Esophagus squamous epithelium (tissue), 5 donors: ENCODE measurements around the gene CCDC106. TPM values are rescaled to one million over a fixed set of nuclear protein-coding genes. Genes with fewer than 3 reads are reported as not detected.

Source experiments
- DNase-seq: peaks from one replicate; lab custom pipeline; 2025; lab: John Stamatoyannopoulos, UW
- H3K27ac ChIP-seq, 4 donors: fragments of 200-600 bp; sonication (generic); one replicate each; pipeline ENCODE4 v1.5.1; 2016 to 2019; ENCODE audit warnings: mild to moderate bottlenecking in 1 of 4
- H3K27me3 ChIP-seq, 4 donors: fragments of 200-600 bp; sonication (generic); 1 replicate in 3 of 4; 2 replicates in 1 of 4; pipeline versions ENCODE4 v1.5.1 to v1.6.0; 2017 to 2021; ENCODE audit warnings: antibody characterized with exemption in 1 of 4
- H3K36me3 ChIP-seq, 3 donors: fragments of 200-600 bp; sonication (generic); one replicate each; pipeline ENCODE4 v1.5.1; 2016 to 2019
- H3K4me1 ChIP-seq, 3 donors: fragments of 200-600 bp; sonication (generic); one replicate each; pipeline ENCODE4 v1.5.1; 2017 to 2019
- H3K4me3 ChIP-seq, 4 donors: fragments of 200-600 bp; sonication (generic); 1 replicate in 3 of 4; 2 replicates in 1 of 4; pipeline ENCODE4 v1.5.1; 2016 to 2019; ENCODE audit warnings: mild to moderate bottlenecking in 2 of 4, moderate library complexity in 1 of 4
- H3K9me3 ChIP-seq, 3 donors: fragments of 200-600 bp; sonication (generic); one replicate each; pipeline ENCODE4 v1.5.1; 2016 to 2019
- POLR2A ChIP-seq, 4 donors: fragments of 450-650 bp; IDR thresholded peaks; one replicate each; pipeline ENCODE4 v1.6.1; 2017; ENCODE audit warnings: antibody characterized with exemption in 4 of 4, mild to moderate bottlenecking in 4 of 4, moderate library complexity in 3 of 4
- WGBS, 2 donors: methylation state at CpG; one replicate each; pipeline ENCODE4 v1.1.5; 2018; 5-methylcytosine and 5-hydroxymethylcytosine counted together
- intact Hi-C: fragments of 100-400 bp; cut with DNase I; formaldehyde crosslinking; loops from one replicate; pipeline ENCODE4 v1.15.0; 2022
- total RNA-seq, 4 donors: library from RNA; depleted of rRNA; stranded (reverse); fragments of >200 nt; gene quantifications; one replicate each; pipeline ENCODE4 v1.1.0, GENCODE V29; 2016
- TF ChIP-seq, protein P1 (sequence below), 6 experiments: fragments of 450-650 bp in 4 of 6; fragments of 200-600 bp in 2 of 6; sonication (generic) in 2 of 6; IDR thresholded peaks; one replicate each; pipeline ENCODE4 v1.5.1; 2016 to 2019; ENCODE audit warnings: antibody characterized with exemption in 6 of 6, mild to moderate bottlenecking in 4 of 6, moderate library complexity in 4 of 6
- donor health status: DM: yes; HTN: yes; CAD: no.

The CCDC106 gene
- total RNA-seq, 4 donors from 2014 or later = 2.4 to 7.2 (median 4.6) TPM

DNA sequence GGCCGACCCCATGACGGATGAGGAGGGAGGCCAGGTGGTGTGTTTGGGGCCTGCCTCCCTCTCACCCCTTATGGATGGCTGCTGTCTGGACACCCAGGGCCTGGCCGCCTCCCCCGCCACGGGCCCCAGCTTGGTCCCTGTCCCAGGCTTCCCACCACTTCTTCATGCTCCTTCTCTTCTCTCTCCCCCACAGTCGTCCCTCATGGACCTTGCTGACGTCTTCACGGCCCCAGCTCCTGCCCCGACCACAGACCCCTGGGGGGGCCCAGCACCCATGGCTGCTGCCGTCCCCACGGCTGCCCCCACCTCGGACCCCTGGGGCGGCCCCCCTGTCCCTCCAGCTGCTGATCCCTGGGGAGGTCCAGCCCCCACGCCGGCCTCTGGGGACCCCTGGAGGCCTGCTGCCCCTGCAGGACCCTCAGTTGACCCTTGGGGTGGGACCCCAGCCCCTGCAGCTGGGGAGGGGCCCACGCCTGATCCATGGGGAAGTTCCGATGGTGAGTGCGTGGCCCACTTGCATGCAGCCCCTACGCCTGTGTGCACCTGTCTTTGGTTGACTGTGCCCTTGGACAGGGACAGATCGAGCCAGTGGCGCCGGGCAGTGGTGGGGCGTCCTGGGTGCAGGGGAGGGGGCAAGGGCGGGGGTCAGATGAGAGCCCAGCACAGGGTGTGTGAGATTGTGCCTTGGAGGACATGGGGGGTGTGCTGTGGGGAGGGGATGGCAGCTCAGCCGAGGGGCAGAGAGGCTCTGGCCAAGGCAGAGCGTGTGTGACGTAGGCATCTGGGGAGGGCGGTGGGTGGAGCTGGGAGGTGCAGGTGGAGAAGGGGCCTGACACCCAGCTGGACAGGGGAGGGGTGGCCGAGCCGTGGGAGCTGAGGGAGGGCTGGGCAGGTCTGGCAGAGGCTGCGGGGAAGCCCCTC is 43.8 kb downstream of the CCDC106 start:
- Histone ChIP-seq H3K36me3 (peaks cover 68 to 100% (median 81%) of the 10 kb centered on the region in 3 donors), H3K4me3 (no peak overlapping the region), H3K9me3 (no peaks in the 10 kb centered on the region), H3K27me3 (no peaks in the 10 kb centered on the region), H3K27ac (no peak overlapping the region), H3K4me1 (peaks cover 0 to 19% (median 0%) of the 10 kb centered on the region in 3 donors)
- 94 to 95% methylated on average over 9 to 11 of the region's 31 CpGs for WGBS, 2 donors
- TF ChIP-seq POLR2A (IDR thresholded peaks at IDR 0.05) = no peak
- TF ChIP-seq, protein P1, sequence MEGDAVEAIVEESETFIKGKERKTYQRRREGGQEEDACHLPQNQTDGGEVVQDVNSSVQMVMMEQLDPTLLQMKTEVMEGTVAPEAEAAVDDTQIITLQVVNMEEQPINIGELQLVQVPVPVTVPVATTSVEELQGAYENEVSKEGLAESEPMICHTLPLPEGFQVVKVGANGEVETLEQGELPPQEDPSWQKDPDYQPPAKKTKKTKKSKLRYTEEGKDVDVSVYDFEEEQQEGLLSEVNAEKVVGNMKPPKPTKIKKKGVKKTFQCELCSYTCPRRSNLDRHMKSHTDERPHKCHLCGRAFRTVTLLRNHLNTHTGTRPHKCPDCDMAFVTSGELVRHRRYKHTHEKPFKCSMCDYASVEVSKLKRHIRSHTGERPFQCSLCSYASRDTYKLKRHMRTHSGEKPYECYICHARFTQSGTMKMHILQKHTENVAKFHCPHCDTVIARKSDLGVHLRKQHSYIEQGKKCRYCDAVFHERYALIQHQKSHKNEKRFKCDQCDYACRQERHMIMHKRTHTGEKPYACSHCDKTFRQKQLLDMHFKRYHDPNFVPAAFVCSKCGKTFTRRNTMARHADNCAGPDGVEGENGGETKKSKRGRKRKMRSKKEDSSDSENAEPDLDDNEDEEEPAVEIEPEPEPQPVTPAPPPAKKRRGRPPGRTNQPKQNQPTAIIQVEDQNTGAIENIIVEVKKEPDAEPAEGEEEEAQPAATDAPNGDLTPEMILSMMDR (IDR thresholded peaks at IDR 0.05) = no peak
- intact Hi-C loops = no loop called here
- DNase-seq = no peak

DNA sequence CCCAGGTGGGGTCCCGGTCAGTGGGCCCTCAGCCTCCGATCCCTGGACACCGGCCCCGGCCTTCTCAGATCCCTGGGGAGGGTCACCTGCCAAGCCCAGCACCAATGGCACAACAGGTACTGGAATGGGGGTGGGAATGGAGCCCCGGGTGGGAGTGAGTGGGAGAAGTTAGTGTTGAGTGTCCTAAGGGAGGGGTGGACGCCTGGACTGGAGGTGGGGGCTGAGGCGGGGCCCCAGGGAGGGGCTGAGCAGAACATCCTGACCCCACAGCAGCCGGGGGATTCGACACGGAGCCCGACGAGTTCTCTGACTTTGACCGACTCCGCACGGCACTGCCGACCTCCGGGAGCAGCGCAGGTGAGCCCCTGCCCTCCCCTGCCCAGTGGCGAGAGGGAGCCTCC is 44.7 kb downstream of the CCDC106 start:
- H3K27me3 ChIP-seq = no peaks in the 10 kb centered on the region
- peaks cover 60 to 100% (median 81%) of the 10 kb centered on the region in 3 donors for H3K36me3 ChIP-seq
- H3K9me3 ChIP-seq = no peaks in the 10 kb centered on the region
- H3K27ac ChIP-seq = no peak overlapping the region
- intact Hi-C loops = no loop called here
- DNase-seq = no peak
- H3K4me3 ChIP-seq = no peak overlapping the region
- WGBS, 2 donors = 60 to 92% methylated on average over 2 to 15 of the region's 19 CpGs
- TF ChIP-seq, protein P1 (IDR thresholded peaks at IDR 0.05) = no peak
- no peak for TF ChIP-seq POLR2A (IDR thresholded peaks at IDR 0.05)
- H3K4me1 ChIP-seq = peaks cover 0 to 12% (median 0%) of the 10 kb centered on the region in 3 donors

DNA sequence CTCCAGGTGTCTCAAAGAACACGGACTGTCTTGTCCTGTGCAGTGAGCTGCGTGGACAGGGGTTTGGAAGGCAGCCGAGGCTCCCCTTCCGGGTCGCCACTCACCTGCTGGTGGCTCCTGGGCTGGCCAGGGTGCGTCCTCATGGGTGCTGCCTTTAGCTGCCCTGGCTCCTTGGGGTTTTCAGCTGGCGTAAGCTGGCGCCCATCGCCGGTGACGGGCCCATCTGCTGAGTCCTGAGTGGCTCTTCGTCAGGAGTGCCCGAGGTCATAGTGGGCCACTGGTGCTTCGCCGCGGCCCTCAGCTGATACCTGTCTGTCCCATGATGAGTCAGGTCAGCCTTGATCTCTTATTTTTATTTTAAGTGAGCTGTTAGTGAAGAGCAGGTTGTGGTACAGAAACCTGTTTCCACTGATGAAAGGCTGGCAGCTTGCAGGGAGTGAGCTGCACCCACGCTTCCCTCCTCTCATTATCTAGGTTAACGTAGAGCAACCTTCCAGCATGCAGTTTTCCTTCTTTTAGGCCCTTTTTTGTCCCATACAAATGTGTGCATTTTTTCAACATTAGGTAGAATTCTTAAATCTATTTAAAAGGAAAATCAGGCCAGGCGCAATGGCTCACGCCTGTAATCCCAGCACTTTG is 45.4 kb downstream of the CCDC106 start:
- intact Hi-C loops = no loop called here
- Histone ChIP-seq H3K27me3 (no peaks in the 10 kb centered on the region), H3K4me3 (no peak overlapping the region), H3K9me3 (no peaks in the 10 kb centered on the region), H3K4me1 (peaks cover 0 to 5% (median 0%) of the 10 kb centered on the region in 3 donors), H3K27ac (no peak overlapping the region), H3K36me3 (peaks cover 57 to 100% (median 80%) of the 10 kb centered on the region in 3 donors)
- TF ChIP-seq, protein P1 (IDR thresholded peaks at IDR 0.05) = no peak
- no peak for TF ChIP-seq POLR2A (IDR thresholded peaks at IDR 0.05)
- no peak for DNase-seq
- 95% methylated on average over 10 to 13 of the region's 20 CpGs for WGBS, 2 donors

DNA sequence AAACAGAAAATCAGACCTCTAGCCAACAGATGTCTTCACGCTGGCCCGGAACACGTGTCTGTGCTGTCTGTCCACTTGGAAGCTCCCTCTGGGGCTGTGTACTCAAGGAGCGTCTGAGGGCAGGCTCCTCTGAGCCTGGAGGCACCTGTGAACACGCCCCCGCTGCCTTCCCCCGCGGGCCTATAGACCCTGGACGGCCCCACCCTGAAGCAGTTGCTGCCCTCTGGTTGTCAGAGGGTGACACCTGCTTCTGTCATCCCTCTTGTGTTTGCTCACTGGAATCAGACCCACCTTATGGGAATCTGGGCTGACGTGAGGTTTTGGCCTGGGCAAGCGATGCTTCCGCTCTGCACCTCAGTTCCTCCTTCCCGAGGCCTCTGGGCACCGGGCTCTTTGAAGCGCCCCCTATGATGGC is 46.2 kb downstream of the CCDC106 start:
- intact Hi-C loops = no loop called here
- Histone ChIP-seq H3K27me3 (no peaks in the 10 kb centered on the region), H3K27ac (no peak overlapping the region), H3K4me3 (no peak overlapping the region), H3K9me3 (no peaks in the 10 kb centered on the region), H3K36me3 (peaks cover 50 to 100% (median 72%) of the 10 kb centered on the region in 3 donors), H3K4me1 (no peaks in the 10 kb centered on the region)
- WGBS, 2 donors = 74 to 85% methylated on average over 6 to 9 of the region's 15 CpGs
- TF ChIP-seq, protein P1 (IDR thresholded peaks at IDR 0.05) = no peak
- TF ChIP-seq POLR2A (IDR thresholded peaks at IDR 0.05) = no peak
- no peak for DNase-seq
